HG02588 (cell line): ENCODE measurements around the gene MYD88.

ENCODE experiments used
- ATAC-seq: cut with Tn5 transposase; IDR thresholded peaks from one replicate; pipeline ENCODE4 v1.9.1; 2021; ENCODE audit warnings: mild to moderate bottlenecking, moderate library complexity; ENCODE audit not compliant: unreplicated experiment

MYD88 gene

GRCh38 chr3:38138349-38139190 lies at the start of gene MYD88:
Gene MYD88 (plus strand): TSS chr3:38138661. CDS start chr3:38138701, 40 bp downstream.
- peak; percentile 44 for ATAC-seq

DNA sequence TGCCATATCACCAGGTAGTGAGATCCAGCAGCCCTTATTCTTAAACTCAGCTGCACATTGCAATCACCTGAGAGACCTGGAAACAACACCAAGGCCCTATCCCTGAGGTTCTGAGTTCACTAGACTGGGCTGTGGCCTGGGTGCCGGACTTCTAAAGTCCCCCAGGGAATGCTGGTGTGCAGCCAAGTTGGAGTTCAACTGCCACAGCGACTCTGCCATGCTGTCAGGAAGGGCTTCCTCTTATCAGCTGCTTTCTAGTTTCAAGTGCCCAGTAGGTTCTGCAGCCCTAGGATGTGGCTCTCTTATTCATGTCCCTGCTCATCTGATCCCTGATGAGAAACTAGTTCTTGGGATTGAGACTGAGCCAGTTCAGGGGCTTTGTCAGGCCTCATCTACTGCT lies 49.3 kb upstream of the MYD88 start:
- no peak for ATAC-seq

GRCh38 chr3:38090453-38090852 lies 48.0 kb upstream of the MYD88 start:
- ATAC-seq, result no peak

GRCh38 chr3:38094999-38095398 lies 43.5 kb upstream of the MYD88 start:
- ATAC-seq, result no peak

DNA sequence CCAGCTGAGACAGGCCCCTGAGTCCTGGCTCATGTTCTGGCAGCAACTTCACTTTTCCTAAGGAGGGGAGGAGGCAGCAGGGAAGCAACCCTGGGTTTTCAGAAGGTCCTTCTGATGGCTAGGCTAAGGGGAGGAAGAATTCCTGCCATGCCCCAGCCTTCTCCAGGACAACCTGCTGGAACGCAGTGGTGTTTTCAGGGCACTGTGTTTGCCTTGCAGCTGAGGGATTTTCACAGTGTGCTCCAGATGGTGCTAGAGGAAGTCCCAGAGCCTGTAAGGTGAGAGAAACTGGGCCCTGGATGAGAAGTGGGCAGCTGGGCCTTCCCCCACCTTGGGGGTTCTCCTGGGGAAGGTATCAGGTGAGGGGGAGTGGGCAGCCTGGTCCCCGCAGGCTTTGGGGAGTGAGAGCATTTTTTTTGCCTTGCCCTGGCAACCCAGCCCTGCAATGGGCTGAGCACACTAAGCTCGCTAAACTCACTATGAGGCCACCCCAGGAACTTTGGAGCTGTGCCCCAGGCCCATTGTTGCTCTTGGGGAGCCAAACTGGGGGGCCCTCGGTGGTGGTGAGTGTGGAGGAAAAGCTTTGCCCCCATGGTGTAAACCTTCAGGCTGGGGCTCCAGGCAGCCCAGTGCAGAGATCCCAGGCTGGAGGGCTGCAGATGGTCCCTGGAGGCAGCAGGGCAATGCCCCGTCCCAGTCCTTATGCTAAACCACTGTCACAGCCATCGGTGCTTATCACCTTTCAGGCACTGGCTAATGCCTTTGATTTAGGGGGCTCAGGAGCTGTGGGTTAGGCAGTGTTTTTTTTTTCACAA lies 42.6 kb upstream of the MYD88 start:
- ATAC-seq, result no peak

- no peak for ATAC-seq
Measured at GRCh38 chr3:38097446-38098375, 40.8 kb upstream of the MYD88 start.

DNA sequence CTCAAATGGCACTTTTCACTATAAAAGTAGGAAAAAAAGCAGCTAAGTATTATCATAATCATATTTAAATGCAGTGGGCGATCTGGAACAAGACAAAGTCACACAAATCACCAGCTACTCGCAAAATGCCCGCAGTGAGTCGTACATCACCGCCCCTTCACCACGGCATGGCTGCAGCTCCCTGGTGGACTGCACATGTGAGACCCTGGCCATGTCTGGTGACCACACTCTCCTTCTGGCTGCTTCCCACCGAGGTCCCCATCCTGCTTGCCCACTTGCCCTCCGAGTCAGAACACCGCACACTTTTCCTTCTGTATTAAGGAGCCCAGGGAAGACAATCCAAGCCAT lies 40.1 kb upstream of the MYD88 start:
- ATAC-seq, result no peak

GRCh38 chr3:38099518-38099917 lies 38.9 kb upstream of the MYD88 start:
- no peak for ATAC-seq

DNA sequence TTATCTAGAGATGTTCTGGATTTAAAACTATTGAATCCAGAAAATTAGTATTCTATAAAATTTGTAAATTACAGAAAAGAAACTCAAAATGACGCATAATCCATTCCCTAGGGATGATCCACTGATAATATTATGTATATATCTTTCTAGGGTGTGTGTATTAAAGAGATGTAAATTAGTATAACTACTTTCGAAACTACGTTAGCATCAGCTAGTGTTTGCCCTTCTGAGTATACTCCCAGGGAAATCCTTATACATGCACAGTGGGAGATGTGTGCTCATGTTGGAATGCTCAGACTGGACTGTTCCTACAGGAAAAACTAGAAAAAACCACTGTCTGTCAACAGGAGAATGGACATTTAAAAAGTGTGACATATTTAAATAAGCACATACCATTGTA lies 38.0 kb upstream of the MYD88 start:
- ATAC-seq, result no peak

DNA sequence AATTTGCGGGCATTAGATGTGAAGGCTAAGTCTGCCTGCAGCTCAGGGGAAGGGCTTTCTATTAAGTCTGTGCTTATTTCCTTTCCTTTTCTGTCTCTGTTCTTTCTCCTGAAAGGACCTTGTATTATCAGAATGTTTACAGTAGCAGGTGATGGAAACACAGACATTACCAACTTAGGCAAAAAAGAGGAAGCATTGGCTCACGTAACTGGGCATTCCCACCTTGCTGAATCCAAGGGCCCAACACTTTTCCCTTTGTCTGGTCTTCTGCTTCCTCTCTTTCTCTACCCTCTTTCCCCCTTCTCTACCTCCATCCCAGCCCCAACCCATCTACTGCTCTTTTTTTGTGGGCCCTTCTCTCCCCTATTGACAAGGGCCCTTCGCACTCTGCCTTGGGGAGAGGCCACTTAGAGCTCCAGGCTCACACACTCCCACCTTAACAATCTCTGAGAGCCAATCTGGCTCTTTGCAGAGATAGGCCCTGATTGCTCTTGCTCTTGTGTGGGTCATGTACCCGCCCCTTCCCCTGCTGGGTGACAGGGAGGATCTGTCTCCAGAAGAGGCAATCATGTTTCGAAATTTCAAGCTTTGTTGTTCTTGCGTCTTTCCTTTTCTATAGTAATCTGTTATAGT lies 36.5 kb upstream of the MYD88 start:
- no peak for ATAC-seq

DNA sequence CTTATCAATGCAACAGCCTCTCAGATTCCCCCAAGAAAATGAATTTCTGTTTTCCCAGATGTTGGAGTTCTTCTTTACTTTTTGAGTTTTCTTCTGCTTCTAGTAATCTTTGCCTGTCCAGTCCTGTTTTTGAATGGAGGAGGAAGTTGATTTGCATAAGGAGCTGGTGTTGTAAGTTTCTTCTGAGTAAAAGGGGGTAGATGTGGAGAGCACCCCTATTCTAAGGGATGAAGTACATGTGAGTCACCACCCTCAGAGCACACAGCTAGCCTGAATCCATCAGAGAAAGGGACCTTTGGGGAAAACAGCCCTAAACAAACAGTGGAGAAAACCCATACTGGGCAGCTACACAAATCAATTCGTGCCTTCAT lies 36.0 kb upstream of the MYD88 start:
- ATAC-seq, result no peak

GRCh38 chr3:38105525-38105924 lies 32.9 kb upstream of the MYD88 start:
- no peak for ATAC-seq

DNA sequence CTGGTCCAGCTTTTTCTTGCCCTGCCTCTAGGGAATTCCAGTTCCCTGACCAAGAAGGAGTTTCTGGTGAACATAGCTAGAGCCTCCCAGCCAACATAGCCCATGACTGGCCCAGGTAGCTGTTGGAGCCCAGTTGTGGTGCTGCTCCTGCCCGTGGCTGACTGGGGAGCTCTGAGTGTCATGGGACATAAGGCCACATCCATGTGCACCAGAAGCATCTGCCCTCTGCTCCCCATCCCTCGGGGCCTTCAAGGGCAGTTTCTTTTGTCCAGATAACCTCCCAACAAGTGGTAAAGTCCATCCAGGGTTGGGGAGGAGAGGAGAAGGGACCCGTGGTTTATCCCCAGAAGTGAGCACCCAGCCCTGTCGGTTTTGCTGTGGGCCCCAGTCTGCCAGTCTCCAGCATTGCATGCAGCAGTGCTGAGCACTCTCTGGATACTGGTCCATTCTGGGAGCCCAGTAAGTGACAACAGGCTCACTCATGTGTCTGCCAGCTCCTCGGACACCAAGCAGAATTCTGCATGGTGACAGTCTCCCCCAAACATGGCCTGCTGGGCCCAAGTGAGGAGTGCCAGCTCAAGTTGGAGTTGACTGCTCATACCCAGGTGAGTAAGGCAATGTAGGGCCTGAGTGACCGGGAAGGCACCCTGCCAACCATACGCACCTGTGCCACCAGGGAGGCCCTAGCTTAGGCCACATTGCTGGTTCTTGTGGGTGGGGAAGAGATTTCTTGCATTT lies 30.4 kb upstream of the MYD88 start:
- no peak for ATAC-seq

DNA sequence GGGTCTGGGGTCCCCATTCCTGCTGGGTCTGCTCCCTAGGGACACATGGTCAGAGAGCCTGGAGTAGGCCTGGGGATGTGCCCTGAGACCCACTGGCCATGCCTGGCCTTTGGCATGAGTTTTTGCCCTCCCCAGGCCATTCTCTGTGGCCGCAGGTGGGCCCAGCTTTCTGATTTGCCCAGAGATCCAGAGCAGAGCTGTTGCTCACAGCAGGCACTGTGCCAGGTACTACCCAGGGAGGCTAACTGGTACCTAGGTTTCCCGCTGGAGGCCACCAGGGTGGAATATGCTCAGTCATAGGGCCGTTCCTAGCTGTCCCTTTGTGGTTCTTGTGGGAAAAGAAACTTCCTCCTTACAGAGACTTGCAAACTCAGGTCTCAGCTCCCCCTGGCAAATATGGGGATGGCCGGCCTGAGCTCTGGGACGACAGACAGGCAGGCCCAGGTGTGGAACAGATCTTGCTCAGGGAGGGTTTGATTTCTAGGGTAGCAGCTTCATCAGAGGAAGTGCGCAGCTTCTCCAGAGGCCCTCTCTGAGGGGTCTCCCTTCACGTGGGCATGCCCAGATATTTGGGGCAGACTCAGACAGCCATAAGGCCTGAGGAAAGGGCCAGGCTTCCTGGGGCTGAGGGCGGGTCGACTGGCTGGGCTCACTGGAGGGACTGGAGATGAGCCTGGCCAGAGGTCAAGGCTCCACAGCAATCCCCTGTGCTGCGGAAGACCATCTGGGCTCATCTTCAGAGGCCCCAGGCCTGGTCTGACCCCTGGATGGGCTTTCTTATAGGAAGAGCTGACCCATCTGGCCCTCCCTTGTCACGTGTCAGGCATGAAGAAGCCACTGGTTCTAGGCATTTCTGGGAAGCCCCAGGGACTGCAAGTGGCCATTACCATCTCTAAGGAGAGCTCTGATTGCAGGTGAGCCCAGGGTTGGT lies 29.5 kb upstream of the MYD88 start:
- no peak for ATAC-seq

DNA sequence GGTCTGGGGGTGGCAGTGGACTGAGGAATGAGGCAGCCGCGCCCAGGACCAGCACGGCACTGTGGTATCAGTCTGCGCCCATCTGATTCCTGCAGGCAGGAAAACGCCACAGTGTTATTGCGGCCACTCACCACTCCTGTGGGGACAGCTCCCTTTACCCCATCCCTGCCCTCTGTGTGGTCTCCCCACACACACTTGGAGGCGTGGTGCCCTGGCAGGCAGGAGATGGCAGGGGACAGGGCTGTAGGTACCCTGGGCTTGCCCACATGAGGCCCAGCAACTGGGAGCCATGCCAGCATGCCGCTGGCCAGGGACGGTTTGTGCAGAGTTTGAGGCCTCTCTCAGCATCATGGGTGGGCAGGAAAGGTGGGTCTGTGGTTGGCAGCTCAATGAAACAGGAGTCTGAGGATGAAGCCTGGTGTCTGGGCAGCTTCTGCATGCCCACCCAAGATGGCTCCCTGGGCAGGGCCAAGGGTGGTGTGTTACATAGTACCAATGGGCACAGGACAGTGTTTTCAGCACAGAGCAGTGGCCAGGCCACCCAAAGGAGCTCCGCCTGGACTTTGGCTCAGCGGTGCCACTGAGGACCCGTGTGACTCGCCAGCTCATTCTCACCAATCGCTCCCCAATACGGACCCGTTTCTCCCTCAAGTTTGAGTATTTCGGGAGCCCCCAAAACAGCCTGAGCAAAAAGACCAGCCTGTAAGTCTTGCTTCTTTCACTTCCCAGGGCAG lies 28.7 kb upstream of the MYD88 start:
- no peak for ATAC-seq

- no peak for ATAC-seq
Measured at GRCh38 chr3:38110314-38111050, 28.0 kb upstream of the MYD88 start.

- ATAC-seq, result no peak
Measured at GRCh38 chr3:38111201-38111600, 27.3 kb upstream of the MYD88 start.
